Measurements from ENCODE around the gene CNTN5.

CNTN5 gene

DNA sequence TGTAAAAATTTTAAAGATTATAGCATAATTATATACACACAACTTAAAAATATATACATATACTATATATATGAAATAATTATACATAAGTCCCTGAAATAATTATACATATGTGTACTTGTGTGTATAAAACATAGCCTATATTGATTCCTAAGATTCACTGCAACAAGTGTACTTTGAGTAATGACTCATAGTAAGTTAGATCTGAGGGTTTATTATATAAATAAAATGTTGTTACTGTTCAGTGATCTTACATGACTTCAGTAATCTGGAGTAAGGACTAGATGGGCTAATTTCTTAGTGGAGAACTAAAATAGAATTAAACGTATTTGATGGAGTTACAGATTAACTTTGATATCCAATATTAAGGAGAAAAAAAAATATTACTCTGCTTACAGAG is 350.5 kb downstream of the CNTN5 start:
- DNase-seq (ENCODE audit: extremely low read depth in 1 of 2, low read depth in 1 of 2) = no peak

DNA sequence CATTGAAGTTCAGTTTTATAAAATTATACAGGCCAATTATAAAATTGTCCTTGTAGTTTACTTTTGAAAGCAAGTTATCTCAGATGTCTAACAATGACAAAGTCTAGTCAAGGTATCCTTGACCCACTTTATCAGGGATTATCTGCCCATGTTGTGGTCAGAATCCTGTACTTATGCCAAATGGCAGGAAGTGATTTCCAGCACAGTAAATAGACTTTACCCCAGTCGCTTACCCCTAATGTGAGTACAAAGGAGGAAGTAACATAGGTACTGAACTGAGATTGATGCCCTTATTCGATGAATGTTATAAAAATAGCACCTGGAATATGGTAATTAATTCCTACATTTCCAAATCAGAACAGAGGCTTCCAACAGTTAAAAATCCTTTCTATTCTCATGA is 355.7 kb downstream of the CNTN5 start:
- no peak for DNase-seq (ENCODE audit: extremely low read depth in 1 of 2, low read depth in 1 of 2)

DNA sequence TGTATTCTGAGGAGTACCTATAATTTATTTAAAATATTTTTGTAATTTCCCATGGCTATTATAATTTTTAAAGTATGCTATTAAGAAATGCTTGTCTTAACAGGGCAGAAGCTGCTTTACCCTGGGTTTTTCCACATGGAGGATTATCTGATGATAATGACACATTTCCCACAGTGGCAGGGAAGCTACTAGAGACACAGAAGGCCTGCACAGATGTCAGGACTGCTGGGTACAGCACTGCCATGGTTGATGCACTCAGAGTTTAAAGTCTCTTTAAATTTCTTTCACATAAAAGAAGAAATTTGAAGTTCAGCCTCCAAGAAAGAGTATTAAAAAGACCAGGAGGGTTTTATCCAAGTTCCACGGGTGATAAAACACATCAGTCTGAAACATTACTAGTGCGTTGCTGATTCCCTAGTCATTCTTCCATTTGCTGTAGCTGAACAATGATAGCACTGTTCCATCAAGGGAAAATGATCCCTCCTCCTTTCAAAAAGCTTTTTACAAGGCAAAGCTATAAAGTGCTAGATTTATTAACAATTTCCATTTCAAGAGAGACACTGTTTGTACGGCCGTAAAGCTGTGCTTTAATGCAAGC is 363.0 kb downstream of the CNTN5 start:
- DNase-seq (ENCODE audit: extremely low read depth in 1 of 2, low read depth in 1 of 2) = no peak

DNA sequence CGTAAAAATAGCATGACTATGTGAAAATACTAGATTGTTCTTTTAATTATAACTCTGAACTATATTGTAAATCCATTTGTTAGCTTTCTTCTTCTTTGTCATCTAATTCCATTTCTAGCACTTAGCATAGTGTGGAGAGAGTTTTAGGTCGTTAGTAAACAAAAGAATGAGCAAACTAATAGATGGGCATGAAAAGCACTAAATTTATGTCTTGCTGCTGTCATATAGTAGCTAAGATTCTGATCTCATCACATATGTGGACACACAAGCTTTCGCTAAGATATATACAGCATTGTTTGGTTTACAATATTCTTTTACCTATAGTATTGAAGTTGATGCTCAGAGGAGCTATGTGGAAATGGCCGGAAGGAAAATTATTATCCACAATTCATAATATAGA is 370.5 kb downstream of the CNTN5 start:
- DNase-seq (ENCODE audit: extremely low read depth in 1 of 2, low read depth in 1 of 2) = no peak

DNA sequence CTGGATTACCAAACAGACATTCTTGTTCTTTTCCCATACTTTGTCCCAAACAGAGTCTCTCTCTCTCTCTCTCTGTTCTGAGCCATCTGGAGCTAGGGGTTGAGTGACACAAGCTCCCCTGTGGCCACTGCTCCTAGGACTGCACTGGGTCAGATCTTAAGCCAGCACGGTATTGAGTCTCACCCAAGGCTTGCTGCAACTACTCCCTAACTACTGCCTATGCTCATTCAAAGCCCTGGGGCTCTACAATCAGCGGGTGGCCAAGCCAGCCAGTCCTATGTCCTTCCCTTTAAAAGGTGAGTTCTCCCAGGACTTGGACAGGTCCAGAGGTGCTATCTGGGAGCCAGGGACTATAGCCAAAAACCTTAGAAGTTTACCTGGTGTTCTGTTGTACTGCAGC is 385.6 kb downstream of the CNTN5 start:
- no peak for DNase-seq (ENCODE audit: extremely low read depth in 1 of 2, low read depth in 1 of 2)

DNA sequence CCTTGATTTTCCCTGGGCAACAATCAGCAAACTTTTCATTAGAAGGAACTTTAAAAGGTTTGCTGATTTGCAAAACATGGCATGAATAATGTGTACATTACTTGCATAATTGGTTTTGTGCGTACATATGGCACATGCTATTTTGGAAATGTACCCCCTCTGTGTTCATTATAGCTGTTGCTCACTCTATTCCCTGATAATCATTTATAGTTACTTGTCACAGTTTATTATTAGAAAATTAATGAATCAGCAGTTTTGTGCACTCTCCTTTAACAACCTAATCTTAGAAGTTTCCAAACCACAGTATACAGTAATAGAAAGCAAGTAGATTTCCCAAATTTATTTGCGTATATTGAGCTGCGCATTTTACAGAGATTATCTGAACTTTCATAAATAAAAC is 389.9 kb downstream of the CNTN5 start:
- DNase-seq (ENCODE audit: extremely low read depth in 1 of 2, low read depth in 1 of 2) = no peak

DNA sequence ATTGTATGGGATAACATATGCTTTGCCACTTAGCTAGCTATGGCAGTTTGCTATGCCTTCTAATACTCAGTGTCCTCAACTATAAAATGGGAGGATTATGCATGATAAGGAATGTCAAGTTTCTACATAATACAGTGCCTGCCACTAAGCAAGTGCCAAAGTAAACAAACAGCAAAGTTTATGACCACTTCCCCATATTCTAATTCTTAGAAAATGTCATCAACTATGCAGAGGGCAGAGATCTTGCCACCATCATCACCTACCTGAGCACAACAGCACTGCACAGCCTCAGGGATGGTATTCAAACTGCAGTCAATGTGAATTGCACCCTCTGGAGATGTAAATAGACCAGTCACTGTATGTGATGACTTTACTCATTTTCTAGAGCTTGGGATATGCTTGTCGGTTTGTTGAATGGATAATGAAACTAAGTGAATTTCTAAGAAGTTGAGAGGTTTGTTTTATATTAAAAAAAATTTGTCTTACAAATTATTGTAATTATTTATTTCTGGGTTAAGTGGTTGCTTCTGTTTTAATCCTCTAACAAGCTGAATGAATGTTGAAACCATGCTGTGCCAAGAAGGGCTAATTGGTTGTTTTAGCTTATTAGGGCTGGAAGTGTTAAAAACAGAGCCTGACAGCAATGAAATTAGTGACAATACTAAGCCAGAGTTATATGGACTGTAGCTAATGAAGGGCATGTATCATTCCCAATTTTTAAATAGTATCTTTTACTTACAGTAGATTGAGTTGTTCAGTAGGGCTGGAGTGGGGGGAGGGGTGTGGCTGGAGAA is 398.4 kb downstream of the CNTN5 start:
- DNase-seq (ENCODE audit: extremely low read depth in 1 of 2, low read depth in 1 of 2) = no peak

DNA sequence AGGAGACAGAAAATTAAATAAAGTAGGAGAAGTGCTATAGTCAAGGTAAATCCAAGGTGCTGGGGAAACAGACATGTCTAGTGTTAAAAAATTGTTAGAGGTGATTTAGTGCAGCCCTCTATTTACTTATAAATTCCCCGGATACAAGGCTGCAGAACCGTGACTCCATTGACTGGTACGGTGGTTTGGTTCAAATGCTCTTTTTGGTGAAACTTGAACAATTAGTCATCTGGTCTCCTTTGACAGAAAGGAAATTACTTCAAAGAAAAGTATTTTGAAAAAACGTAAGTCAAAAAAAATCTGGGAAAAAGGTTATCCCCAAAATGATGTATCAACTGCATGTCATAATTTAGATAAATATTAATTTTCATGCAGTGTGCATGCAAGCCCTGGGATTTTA is 399.2 kb downstream of the CNTN5 start:
- no peak for DNase-seq (ENCODE audit: extremely low read depth in 1 of 2, low read depth in 1 of 2)

DNA sequence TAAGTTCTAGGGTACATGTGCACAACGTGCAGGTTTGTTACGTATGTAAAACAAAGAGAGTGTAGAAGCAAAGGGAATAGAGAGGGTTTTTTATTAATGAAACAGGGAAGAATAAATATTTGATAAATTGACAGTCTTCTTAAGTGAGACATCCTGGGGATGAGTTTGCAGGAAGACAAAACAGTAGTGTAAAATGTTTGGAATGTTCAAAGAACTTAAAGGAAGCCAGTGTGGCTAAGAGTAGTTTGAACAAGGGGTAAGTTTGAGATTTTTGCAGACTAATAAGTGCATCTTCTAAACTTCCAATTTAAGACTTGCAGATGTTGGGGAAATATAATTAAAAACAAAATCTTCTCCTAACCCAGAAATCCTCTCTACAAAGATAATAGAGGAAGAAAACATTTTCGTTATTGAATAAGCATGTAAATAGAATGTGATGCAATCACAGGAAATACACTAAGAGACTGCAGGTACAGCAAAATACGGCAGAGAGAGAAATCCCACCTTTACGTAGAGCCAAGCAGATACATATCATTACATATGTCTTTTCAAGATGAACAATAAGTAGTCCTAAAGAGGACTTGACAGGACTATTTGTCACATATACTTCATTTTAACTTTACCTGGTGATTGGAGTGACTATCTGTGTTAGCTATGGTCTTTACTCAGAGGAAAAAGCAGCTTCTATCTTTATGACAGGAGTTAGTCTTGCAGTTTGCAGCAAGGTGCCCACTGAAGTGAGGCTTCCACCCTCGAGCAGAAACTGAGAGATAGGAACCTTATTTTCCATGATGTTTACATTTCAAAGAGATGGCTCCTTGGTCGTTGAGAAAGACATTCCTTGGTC is 402.1 kb downstream of the CNTN5 start:
- DNase-seq (ENCODE audit: extremely low read depth in 1 of 2, low read depth in 1 of 2) = no peak

DNA sequence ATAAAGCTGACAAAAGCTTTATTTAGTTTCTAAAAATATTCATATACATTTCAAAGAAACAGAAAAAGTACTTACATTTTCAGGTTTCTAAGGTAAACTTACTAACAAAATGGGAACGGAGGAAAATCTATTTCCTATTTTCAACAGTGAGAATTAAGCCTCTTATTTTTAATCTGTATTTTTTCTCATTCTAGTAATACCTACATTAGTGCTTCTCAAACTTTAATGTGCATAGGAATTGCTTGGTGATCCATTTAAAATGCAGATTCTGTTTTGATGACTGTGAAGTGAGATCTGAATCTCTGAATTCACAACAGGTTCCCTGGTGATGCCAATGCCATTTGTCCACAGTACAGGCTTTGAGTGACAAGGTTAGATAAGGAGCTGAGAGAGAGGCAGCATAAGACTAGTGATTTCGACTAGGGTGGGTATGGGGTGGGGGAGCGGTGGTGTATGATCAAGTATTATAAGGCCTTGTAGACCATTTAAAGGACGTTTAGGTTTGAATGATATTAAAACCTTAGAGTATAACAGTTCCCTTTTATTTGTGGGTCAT is 402.8 kb downstream of the CNTN5 start:
- no peak for DNase-seq (ENCODE audit: extremely low read depth in 1 of 2, low read depth in 1 of 2)

DNA sequence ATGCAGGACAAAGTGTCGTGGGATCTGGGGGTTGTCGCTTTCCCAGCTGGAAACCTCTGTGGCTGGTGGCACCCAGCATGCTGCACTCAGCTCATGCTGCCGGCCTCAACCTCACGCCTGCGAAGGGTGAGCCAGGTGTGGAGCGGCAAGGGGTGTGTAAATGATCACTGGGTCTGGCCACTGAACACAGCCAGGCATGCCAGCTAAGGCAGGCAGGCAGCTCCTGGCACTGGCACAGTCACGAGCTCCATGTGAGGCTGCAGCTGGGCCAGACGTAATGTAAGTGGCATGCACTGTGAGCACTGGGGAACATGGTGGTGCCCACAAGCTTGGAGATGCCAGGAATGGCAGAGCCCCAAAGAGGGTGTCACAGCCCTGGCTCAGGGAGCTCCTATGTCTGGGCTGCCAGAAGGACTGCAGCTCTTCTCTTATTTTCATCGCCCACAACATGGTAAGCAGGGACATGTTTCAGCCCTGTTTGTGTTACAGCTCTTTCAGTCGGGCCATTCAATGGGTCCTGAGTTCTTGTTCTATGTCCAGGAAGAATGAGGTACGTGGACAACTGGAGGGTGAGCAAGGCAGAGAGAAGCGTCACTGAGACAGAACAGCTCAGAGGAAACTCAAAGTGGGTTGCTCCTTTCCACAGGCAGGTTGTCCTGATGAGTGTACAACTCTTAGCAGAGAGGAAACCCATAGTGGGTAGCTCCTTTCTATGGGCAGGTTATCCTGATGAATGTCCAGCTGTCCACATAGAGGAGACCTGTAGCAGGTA is 403.8 kb downstream of the CNTN5 start:
- no peak for DNase-seq (ENCODE audit: extremely low read depth in 1 of 2, low read depth in 1 of 2)

DNA sequence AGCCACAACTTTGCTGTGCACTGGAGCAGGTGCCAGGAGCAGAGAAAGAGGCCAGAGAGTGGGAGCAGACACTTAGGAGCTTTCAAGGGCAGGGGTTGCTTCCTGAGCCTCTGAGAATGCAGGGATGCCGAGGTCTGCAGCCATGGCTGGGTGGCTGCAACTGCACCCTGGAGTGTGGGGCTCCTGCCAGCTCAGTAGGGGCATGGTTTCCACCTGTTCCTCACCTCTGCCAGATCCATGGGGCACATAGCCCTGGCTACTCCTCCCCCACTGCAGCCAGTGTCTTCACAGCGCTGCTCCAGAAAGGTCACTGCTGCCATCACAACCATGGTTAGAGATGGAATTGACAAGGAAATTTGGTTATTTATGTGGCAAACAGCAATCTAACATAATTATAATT is 404.8 kb downstream of the CNTN5 start:
- DNase-seq (ENCODE audit: extremely low read depth in 1 of 2, low read depth in 1 of 2) = no peak

DNA sequence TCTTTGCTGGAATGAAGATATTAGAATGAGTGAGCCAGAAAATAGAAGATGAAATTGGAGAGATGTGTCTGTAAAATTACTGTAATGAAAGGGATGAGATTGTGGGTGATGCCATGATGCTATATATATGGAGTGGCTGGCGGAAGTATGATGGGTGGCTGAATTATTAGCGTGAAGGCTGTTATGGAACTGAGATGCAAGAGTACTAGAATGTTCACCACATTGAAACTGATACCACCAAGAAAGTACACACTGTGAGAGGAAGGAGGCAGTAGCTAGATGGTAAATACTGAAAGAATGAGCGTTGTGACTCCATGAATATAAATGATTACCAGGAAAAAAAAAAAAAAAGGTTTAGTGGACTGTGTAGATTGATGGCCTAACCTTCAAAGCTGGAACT is 411.9 kb downstream of the CNTN5 start:
- no peak for DNase-seq (ENCODE audit: extremely low read depth in 1 of 2, low read depth in 1 of 2)

DNA sequence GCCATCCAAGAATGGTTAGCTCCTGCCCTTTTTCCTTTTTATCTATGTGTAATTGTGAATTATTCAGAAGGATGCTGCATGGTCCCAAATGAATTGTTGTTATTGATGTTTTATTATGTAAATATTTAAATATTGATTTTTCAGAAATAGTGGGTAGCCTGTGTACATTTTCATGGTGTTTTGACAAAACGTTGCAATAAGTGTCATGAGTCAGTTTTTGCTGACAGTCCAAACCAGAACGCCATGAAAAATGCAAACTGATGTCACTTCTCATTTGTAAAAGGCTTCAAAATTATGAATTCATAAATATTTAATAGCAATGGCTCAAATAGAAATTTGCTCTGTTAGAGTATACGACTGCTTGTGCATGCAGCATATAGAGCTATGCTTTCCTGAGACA is 422.5 kb downstream of the CNTN5 start:
- DNase-seq (ENCODE audit: extremely low read depth in 1 of 2, low read depth in 1 of 2) = no peak

DNA sequence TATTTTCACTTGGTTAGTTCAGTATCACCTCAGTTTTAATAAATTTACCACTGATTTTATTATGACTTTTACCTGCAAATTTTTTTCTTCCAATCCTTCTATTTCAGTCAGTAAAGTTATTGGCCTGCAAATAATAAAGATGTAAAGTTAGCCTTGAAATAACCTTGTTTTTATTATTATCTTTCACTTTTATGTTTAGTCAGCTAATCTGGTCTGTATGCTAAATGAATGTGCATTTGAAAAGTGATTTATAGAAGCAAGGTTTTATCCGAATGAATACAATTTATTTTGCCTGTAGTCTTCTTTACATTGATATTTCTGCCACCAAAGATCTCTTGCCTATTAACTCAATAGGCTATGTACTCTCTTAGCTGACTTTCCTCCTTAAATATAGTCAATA is 425.7 kb downstream of the CNTN5 start:
- no peak for DNase-seq (ENCODE audit: extremely low read depth in 1 of 2, low read depth in 1 of 2)

DNA sequence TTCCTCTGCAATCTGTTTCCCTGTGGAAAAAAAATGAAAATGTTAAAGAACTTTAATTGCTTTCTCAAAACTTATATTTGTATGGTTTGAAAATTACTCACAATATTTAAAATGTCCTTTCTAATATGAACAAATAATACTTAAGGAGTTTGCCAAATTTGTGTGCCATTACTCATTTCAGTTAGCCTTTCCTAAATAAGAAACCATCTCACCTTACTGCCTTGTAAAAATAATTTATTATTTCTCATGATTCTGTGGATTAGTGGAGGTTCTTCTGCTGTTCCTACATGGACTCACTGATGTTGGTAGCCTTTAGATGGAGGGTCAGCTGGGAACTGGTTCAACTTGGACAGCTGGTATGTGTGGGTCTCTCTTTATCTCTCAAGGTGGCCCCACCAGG is 428.6 kb downstream of the CNTN5 start:
- DNase-seq (ENCODE audit: extremely low read depth in 1 of 2, low read depth in 1 of 2) = no peak

DNA sequence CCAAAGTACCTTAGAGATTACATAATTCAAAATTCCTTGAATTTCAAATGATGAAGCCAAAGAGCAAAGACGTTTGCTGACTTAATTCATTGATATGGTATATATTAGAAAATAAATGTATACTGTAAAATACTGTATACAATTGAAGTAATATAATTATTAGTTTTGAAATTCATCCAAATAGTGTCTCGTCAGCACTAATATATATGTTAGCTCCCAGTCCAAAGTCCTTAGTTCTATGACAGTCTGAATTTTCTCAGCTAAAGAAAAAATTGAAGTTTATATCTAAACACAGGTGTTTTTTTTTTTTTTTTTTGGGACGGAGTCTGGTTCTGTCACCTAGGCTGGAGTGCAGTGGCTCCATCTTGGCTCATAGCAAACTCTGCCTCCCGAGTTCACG is 431.3 kb downstream of the CNTN5 start:
- no peak for DNase-seq (ENCODE audit: extremely low read depth in 1 of 2, low read depth in 1 of 2)

DNA sequence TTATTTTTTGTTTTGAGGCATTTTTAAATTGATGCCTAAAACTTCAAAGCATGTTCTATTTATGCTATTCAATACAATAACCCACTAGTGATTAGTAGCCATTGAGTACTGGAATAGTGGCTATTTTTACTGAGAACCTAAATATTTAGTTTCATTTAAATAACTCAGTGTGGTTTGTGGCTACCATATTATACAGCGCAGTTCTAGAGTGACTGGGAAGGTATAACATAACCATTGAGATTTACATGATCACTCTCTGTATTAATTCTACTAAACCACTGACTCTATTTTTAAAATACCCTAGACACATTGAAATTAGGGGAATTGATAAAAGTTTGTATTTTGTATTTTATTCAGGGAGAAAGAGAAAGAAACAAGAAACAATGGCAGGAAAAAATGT is 441.2 kb downstream of the CNTN5 start:
- no peak for DNase-seq (ENCODE audit: extremely low read depth in 1 of 2, low read depth in 1 of 2)

DNA sequence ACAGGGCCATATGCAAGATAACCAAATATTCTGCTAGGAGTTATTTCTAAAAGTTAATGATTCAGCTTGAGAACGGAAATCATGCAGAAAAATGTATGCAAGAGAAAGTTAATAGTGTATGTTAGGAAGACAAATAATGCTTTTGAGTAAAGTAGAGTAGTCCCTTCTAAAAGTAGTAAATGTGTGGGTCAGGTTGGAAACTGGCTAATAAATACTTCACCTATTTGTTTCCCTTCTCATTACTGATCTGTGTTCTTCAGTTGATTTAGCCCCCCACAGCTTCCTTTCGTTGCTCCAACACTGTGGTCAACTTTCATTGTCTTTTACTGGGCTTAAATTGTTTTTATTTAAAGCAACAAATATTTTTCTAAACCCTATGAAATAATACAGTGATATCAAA is 444.2 kb downstream of the CNTN5 start:
- no peak for DNase-seq (ENCODE audit: extremely low read depth in 1 of 2, low read depth in 1 of 2)

DNA sequence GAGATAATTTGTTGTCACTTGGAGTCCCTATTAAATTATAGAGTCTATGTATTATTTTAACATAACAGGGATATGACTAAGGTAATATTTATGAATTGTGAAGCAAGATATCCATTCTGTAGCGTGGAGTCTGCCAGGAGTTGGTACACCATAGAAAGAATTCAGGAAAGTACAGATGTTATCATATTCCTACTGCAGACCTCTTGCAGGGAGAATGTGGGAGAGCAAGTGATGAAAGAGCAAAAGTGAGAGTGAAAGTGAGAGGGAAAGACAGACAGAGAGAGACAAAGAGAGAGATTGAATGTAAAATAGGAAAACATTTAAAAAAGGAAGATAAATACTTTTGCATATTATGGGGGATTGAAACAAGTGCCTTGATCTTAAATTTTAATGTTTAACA is 468.8 kb downstream of the CNTN5 start:
- DNase-seq (ENCODE audit: extremely low read depth in 1 of 2, low read depth in 1 of 2) = no peak

DNA sequence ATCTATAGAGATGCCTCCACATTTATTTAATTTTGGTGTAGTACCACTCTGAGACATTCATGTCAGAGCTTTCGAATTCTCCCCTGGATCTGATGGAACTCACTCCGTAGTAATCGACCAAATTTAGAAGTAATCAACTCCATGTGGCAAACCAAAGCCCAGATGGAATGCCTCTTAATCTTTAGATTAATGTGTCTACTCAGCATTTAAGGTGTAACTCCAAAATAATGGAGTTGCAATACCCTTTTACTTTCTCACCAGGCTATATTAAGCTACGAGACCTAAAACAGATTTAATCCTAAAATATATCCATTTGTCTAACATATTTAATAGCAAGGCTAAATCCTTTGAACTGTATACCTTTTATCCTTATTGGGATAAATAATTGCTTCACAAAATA is 473.3 kb downstream of the CNTN5 start:
- DNase-seq (ENCODE audit: extremely low read depth in 1 of 2, low read depth in 1 of 2) = no peak
